GM21360 (cell line): ENCODE results near the gene THSD8.

Source experiments
- ATAC-seq: cut with Tn5 transposase; IDR thresholded peaks from one replicate; pipeline ENCODE4 v1.9.1; 2021; ENCODE audit warnings: mild to moderate bottlenecking, moderate library complexity; ENCODE audit not compliant: unreplicated experiment

Gene THSD8

DNA sequence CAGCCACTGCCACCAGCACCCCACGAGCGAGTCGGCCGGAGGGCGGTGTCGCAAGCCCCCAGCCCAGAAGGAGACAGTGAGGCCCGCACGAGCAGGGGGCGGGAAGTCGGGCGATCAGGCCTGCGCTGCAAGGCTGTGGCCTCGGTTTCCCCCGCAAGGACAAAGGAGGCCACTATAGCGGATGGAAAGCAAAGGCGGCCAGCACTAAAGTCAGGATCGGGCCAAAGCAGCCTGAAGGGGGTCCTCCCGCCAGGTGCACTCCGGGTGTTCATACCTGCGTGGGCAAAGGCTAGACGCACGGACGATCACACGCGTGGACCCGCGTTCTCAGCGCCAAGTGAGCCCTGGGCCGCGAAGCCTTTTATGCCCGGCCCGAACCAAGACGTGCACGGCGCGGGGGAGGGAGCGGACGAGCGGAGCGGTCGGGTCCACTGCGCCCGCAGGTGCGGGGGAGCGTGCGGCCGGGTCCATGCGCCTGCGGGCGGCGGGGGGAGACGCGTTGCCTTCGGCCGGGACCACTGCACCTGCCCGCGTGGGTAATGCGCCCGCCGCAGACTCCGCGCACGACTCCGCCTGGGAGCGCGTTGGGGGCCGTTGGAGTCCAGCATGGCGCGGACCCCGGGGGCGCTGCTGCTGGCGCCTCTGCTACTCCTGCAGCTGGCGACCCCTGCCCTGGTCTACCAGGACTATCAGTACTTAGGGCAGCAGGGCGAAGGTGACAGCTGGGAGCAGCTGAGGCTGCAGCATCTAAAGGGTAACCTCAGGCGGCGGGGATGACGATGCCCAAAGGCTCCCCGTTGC lies at the start of gene THSD8, which contains the start of gene PRDX2:
Gene THSD8 (plus strand): TSS at position 604 of the 801 bp plus-strand sequence. CDS start 3 bp downstream, at position 607.
Gene PRDX2 (minus strand): TSS at position 335 of the 801 bp plus-strand sequence. CDS start 539 bp downstream, outside the sequence.
- no peak for ATAC-seq

GRCh38 chr19:12754465-12755196 lies 47.2 kb upstream of the THSD8 start:
- no peak for ATAC-seq

DNA sequence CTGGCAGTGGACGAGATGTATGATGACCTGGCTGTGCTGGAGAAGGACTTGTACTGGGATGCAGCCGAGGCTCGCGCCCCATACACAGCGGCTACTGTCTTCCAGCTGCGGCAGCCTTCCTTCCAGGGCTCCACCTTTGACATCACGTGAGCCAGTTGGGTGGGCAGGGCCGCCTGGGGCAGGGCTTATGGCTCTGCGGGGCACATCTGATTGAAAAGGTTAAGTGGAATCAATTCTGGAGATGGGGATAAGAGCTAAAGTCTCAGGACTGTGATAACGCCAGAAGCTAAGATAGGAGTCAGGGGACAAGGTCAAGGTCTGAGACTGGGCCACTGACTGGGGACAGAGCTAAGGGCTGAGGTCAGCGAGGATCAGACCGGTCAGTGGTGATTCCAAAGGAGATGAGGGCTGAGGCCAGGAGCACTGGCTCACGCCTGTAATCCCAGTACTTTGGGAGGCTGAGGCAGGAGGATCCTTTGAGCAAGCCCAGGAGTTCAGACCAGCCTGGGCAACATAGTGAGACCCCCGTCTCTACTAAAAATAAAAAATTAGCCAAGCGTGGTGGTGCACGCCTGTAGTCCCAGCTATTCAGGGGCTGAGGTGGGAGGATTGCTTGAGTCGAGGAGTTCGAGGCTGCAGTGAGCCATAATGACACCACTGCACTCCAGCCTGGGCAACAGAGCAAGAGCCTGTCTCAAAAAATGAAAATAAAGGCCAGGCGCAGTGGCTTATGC lies 45.6 kb upstream of the THSD8 start:
- ATAC-seq = no peak

DNA sequence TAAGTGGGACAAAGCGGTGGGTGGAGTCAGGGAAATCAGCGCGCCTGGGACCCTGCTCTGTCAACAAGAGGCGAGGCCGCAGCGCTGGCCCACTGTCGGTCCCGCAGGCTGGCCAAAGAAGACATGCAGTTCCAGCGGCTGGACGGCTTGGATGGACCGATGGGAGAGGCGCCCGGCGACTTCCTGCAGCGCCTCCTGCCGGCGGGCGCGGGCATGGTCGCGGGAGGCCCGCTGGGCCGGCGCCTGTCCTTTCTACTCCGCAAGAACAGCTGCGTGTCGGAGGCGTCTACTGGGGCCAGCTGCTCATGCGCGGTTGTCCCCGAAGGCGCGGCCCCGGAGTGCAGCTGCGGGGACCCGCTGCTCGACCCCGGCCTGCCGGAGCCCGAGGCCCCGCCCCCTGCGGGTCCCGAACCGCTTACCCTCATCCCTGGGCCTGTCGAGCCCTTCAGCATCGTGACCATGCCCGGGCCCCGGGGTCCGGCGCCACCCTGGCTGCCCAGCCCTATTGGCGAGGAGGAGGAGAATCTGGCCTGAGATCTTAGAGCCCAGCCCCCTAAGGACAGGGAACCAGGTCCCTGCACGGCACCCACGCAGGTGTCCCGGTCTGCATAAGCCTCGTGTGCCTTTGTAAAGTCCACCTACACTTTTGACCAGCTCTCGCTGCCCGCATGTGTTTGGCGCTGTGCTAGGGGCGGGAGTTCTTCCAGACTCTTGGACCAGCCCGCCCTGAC lies 44.2 kb upstream of the THSD8 start:
- ATAC-seq = no peak

- no peak for ATAC-seq
These were observed 42.2 kb upstream of the THSD8 start for GRCh38 chr19:12759686-12760085.

GRCh38 chr19:12763100-12763499 lies 38.8 kb upstream of the THSD8 start:
- ATAC-seq = no peak

DNA sequence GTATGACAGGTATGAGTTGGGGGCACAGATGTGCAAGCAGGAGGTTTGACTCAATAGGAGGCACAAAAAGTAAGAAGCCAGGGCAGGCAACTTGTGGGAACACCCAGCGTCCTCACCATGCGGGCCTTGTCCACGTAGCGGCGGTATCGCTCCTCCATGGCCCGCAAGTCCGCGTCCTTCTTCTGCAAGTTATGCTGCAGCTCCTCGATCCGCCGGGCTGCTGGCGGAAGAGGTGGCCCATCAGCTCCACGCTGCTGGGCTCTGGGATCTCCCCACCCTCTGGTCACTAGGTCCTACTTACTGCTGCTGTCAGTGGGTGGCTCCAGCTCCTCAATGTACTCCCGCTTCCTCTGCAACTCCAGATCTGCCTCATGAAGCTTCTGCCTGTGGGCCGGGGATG lies 37.2 kb upstream of the THSD8 start:
- no peak for ATAC-seq

- no peak for ATAC-seq
These were observed 35.8 kb upstream of the THSD8 start for GRCh38 chr19:12766051-12766521.

GRCh38 chr19:12767150-12767549 lies 34.7 kb upstream of the THSD8 start:
- ATAC-seq = no peak

DNA sequence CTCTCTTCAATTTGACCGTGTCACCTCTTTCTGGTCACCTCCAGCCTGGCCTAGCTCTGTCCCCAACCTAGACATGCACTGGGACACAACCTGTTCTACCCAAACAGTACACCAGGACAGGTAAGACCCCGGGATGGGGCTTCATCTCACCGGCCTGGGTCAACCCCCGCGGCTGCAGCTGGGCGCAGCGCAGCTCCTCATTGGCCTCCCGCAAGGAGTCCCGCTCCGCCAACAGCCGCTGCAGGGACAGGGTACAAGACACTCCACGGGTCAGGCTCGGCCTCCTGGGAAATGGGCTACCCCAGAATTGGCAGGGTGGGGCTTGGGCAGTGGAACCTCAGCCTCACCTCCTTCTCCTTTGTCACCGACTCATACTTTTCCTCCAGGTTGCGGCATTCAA lies 34.2 kb upstream of the THSD8 start:
- no peak for ATAC-seq

GRCh38 chr19:12769689-12770088 lies 32.2 kb upstream of the THSD8 start:
- ATAC-seq = peak; percentile 47

DNA sequence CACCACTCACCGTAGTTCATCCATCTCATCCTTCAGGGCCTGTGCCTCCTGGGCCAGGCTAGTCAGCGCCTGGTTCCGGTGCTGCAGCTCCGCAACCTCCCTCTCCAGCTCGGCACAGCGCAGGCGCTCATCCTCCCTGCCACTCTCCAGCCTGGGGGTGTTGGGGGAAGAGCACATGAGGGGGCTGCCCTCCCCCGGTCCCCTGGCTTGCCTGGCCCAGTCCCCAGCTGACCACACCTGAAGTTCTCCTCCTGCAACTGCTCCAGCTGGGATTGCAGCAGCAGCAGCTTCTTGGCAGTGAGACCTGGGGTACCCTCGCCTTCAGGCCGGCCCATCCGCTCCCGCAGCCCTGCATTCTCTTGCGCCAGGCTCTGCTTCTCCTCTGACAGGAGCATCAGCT lies 30.9 kb upstream of the THSD8 start:
- no peak for ATAC-seq

GRCh38 chr19:12772323-12772722 lies 29.5 kb upstream of the THSD8 start:
- no peak for ATAC-seq

- no peak for ATAC-seq
These were observed 28.3 kb upstream of the THSD8 start for GRCh38 chr19:12773571-12773970.

- no peak for ATAC-seq
These were observed 27.0 kb upstream of the THSD8 start, which contains the start of gene HOOK2 for GRCh38 chr19:12774588-12775555. Gene HOOK2, minus strand, starts transcription at chr19:12775552. Its CDS starts 103 bp downstream, at chr19:12775449.

GRCh38 chr19:12777217-12778016 lies 24.5 kb upstream of the THSD8 start:
- no peak for ATAC-seq

GRCh38 chr19:12778017-12778904 lies 23.6 kb upstream of the THSD8 start:
- ATAC-seq = no peak

DNA sequence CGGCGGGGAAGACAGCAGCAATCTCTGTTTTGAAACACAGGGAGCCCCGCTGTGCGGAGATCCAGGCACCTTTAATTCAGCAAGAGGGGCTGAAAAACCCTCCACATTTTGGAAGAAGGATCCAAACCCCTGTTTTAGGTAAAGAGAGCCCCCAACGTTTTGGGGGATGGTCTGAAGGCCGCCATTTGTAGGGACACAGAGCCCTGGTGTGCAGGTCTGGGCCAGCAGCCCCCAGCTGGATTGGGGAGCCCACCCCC lies 23.0 kb upstream of the THSD8 start:
- no peak for ATAC-seq
